Endothelial cell of umbilical vein (primary cell): ENCODE measurements around the gene UHRF1. TPM values are rescaled to one million over a fixed set of nuclear protein-coding genes. Genes with fewer than 3 reads are reported as not detected.

ENCODE experiments used
- BruUV-seq: library from RNA; stranded (reverse); fragments of 400-500 nt; replicated peaks from 2 replicates; lab custom pipeline; 2021; lab: Mats Ljungman, UMichigan
- CTCF ChIA-PET: fragments of 300-600, 350-600 bp; sonication (Branson Sonifier 250); formaldehyde crosslinking; loops from one replicate; lab custom pipeline; 2021; ENCODE audit warnings: antibody characterized with exemption, inconsistent platforms; lab: Charles Lee
- POLR2A ChIA-PET: fragments of 300-600, 350-600 bp; sonication (Branson Sonifier 250); formaldehyde crosslinking; loops from one replicate; lab custom pipeline; 2021; ENCODE audit warnings: antibody characterized with exemption, inconsistent platforms; lab: Charles Lee
- DNase-seq: peaks from one replicate; pipeline ENCODE4 v3.0.0-alpha.2; 2011; ENCODE audit warnings: low read depth, low spot score
- FAIRE-seq: peaks from 2 replicates; lab custom pipeline; 2011; peaks lifted over from hg19 to GRCh38; lab: Jason Lieb, UNC
- H2AFZ ChIP-seq: 2 replicates; pipeline ENCODE4 v1.6.0; 2012; ENCODE audit warnings: low read depth, low read length, control low read depth, inconsistent platforms
- H3K27ac ChIP-seq: 2 replicates; pipeline ENCODE4 v1.5.1; 2011; ENCODE audit warnings: low read depth, mild to moderate bottlenecking, control low read depth, low read length, moderate library complexity; ENCODE audit not compliant: insufficient read depth
- H3K27me3 ChIP-seq, 2 experiments: 2 replicates each; pipeline versions ENCODE4 v1.6.0 to v1.6.1; 2011; ENCODE audit warnings: low read length in 2 of 2, mixed read lengths in 1 of 2; ENCODE audit not compliant: control insufficient read depth in 2 of 2, insufficient read depth in 2 of 2
- H3K36me3 ChIP-seq, 2 experiments: 2 replicates in 1 of 2; 3 replicates in 1 of 2; pipeline ENCODE4 v1.5.1; 2011; ENCODE audit warnings: low read length in 2 of 2, mild to moderate bottlenecking in 1 of 2, moderate library complexity in 1 of 2; ENCODE audit not compliant: control insufficient read depth in 2 of 2, insufficient read depth in 2 of 2; ENCODE audit errors: extremely low read depth in 1 of 2
- H3K4me1 ChIP-seq: 3 replicates; pipeline ENCODE4 v1.5.1; 2011; ENCODE audit warnings: mild to moderate bottlenecking, low read length; ENCODE audit not compliant: control insufficient read depth, insufficient read depth; ENCODE audit errors: extremely low read depth
- H3K4me2 ChIP-seq: 2 replicates; pipeline ENCODE4 v1.6.1; 2011; ENCODE audit warnings: low read length, control low read depth, mixed read lengths; ENCODE audit not compliant: insufficient read depth
- H3K4me3 ChIP-seq, 3 experiments: fragments of 200-600 bp in 1 of 3; sonication (generic), shearing (Covaris generic) in 1 of 3; replicated peaks in 1 of 3; 2 replicates each; pipeline ENCODE4 v1.5.1; 2011 to 2016; ENCODE audit warnings: control low read depth in 3 of 3, low read length in 3 of 3, mild to moderate bottlenecking in 2 of 3, inconsistent platforms in 1 of 3, low read depth in 1 of 3, moderate library complexity in 1 of 3; ENCODE audit not compliant: insufficient read depth in 1 of 3
- H3K79me2 ChIP-seq: 2 replicates; pipeline ENCODE4 v1.6.0; 2012; ENCODE audit warnings: low read length, inconsistent platforms; ENCODE audit not compliant: control insufficient read depth, insufficient read depth
- H3K9ac ChIP-seq: replicated peaks from 2 replicates; pipeline ENCODE3; 2011; ENCODE audit warnings: low read length, control low read depth; ENCODE audit not compliant: insufficient read depth; ENCODE audit errors: extremely low read depth
- H3K9me1 ChIP-seq: replicated peaks from 3 replicates; pipeline ENCODE4 v1.6.0; 2011; ENCODE audit warnings: mild to moderate bottlenecking, low read length; ENCODE audit not compliant: control insufficient read depth, insufficient read depth; ENCODE audit errors: extremely low read depth
- H3K9me3 ChIP-seq: replicated peaks from 2 replicates; pipeline ENCODE4 v1.5.1; 2012; ENCODE audit warnings: low read length, inconsistent platforms; ENCODE audit not compliant: control insufficient read depth, insufficient read depth
- H4K20me1 ChIP-seq: replicated peaks from 2 replicates; pipeline ENCODE3; 2011; ENCODE audit warnings: mild to moderate bottlenecking, low read length; ENCODE audit not compliant: control insufficient read depth, insufficient read depth; ENCODE audit errors: extremely low read depth
- CTCF ChIP-seq, 2 donors: IDR thresholded peaks; 1 replicate in 1 of 2; 2 replicates in 1 of 2; pipeline ENCODE4 v1.5.1; 2011; ENCODE audit warnings: low read length in 2 of 2, mild to moderate bottlenecking in 2 of 2, moderate library complexity in 2 of 2, control low read depth in 1 of 2, inconsistent platforms in 1 of 2, low read depth in 1 of 2; ENCODE audit not compliant: insufficient read depth in 1 of 2; ENCODE audit errors: extremely low read depth in 1 of 2
- EZH2 ChIP-seq: IDR thresholded peaks from 2 replicates; pipeline ENCODE4 v1.6.1; 2012; ENCODE audit warnings: borderline replicate concordance, low read depth, mild to moderate bottlenecking, moderate library complexity, low read length, inconsistent platforms; ENCODE audit not compliant: severe bottlenecking
- FOS ChIP-seq: IDR thresholded peaks from 2 replicates; pipeline ENCODE4 v1.6.1; 2011; ENCODE audit warnings: mild to moderate bottlenecking, low read length, moderate library complexity, borderline replicate concordance; ENCODE audit not compliant: insufficient read depth
- GATA2 ChIP-seq: IDR thresholded peaks from 2 replicates; pipeline ENCODE4 v1.7.0; 2011; ENCODE audit warnings: low read depth, mild to moderate bottlenecking, moderate library complexity, mixed read lengths, low read length; ENCODE audit not compliant: insufficient read length, insufficient read depth
- JUN ChIP-seq: IDR thresholded peaks from 2 replicates; pipeline ENCODE4 v1.6.1; 2011; ENCODE audit warnings: borderline replicate concordance, low read depth; ENCODE audit not compliant: insufficient read length, insufficient read depth
- MAX ChIP-seq: IDR thresholded peaks from 2 replicates; pipeline ENCODE4 v1.6.1; 2011; ENCODE audit not compliant: insufficient read depth, insufficient read length
- MYC ChIP-seq: IDR thresholded peaks from one replicate; pipeline ENCODE4 v1.6.1; 2011; ENCODE audit warnings: mild to moderate bottlenecking, low read depth, low read length
- POLR2A ChIP-seq: IDR thresholded peaks from 2 replicates; pipeline ENCODE4 v1.6.1; 2012; ENCODE audit warnings: low read depth, mild to moderate bottlenecking, control low read depth, low read length
- POLR2AphosphoS5 ChIP-seq: IDR thresholded peaks from 2 replicates; pipeline ENCODE4 v1.6.1; 2012; ENCODE audit warnings: low read depth, mild to moderate bottlenecking, control low read depth, low read length, moderate library complexity; ENCODE audit not compliant: insufficient read depth
- dilution Hi-C: fragments of 300-500 bp; cut with MboI; formaldehyde crosslinking; loops from one replicate; pipeline ENCODE4 v1.15.0; 2019; ENCODE audit warnings: low sequenced_read_pairs; ENCODE audit not compliant: extremely low pct_ligation_motif_present
- intact Hi-C: fragments of 100-400 bp; cut with micrococcal nuclease; formaldehyde crosslinking; loops from one replicate; pipeline ENCODE4 v1.10.0; 2022
- polyA plus RNA-seq, 4 experiments: library from polyadenylated mRNA; depleted of rRNA in 3 of 4; stranded (reverse) in 3 of 4; unstranded in 1 of 4; fragments of >200 nt; gene quantifications; 2 replicates each; pipeline versions ENCODE4 v1.2.1 to v1.2.3, GENCODE V29; 2011 to 2012; ENCODE audit warnings: missing spikeins in 1 of 4
- total RNA-seq: library from RNA; stranded (reverse); gene quantifications from 2 replicates; pipeline ENCODE4 v1.2.3, GENCODE V29; 2021

The UHRF1 gene
- total and polyA plus RNA-seq, 2 donors (not counting 3 experiments of a cell fraction or from before 2014, with no cell fraction given): 13.3 to 76.8 TPM

GRCh38 chr19:4977299-4978174, 68.2 kb downstream of the UHRF1 start:
- Histone ChIP-seq H3K27ac (no peak overlapping the region), H3K4me1 (peaks cover 5% of the 10 kb centered on the region), H2AFZ (no peak overlapping the region), H3K9me1 (no peaks in the 10 kb centered on the region), H4K20me1 (no peaks in the 10 kb centered on the region), H3K36me3 (peaks cover 0 to 2% of the 10 kb centered on the region in 2 experiments), H3K4me3 (no peak overlapping the region), H3K79me2 (peaks cover 41% of the 10 kb centered on the region), H3K4me2 (no peak overlapping the region), H3K27me3 (no peaks in the 10 kb centered on the region), H3K9ac (no peak overlapping the region), H3K9me3 (no peaks in the 10 kb centered on the region)
- BruUV-seq: no TSS peak
- intact Hi-C loops (no loop called here), dilution Hi-C loops (no loop called here)
- CTCF ChIA-PET: interaction anchor here (1.6 kb wide), 1 partner anchor 53 kb away, joined by 7 read pairs; no protein-coding TSS in a partner anchor
- no peak for DNase-seq
- POLR2A ChIA-PET: no interaction called here
- no peak for TF ChIP-seq CTCF (IDR thresholded peaks at IDR 0.05; ENCODE audit: extremely low read depth in 1 of 2, insufficient read depth in 1 of 2, low read depth in 1 of 2, low read length in 2 of 2)
- no peak for TF ChIP-seq FOS
- no peak for TF ChIP-seq MYC
- TF ChIP-seq EZH2: no peak
- no peak for TF ChIP-seq JUN
- TF ChIP-seq POLR2A: no peak
- TF ChIP-seq POLR2AphosphoS5: no peak
- no peak for TF ChIP-seq GATA2
- TF ChIP-seq MAX: no peak
- FAIRE-seq: no peak
